ENCODE results near the gene IMP4. TPM values are rescaled to one million over a fixed set of nuclear protein-coding genes. Genes with fewer than 3 reads are reported as not detected.
A peak's percentile ranks its signal among the peaks of the same experiment; 100 is the strongest.

Gene IMP4
- polyA plus RNA-seq, 1 donor = 33.0 TPM

DNA sequence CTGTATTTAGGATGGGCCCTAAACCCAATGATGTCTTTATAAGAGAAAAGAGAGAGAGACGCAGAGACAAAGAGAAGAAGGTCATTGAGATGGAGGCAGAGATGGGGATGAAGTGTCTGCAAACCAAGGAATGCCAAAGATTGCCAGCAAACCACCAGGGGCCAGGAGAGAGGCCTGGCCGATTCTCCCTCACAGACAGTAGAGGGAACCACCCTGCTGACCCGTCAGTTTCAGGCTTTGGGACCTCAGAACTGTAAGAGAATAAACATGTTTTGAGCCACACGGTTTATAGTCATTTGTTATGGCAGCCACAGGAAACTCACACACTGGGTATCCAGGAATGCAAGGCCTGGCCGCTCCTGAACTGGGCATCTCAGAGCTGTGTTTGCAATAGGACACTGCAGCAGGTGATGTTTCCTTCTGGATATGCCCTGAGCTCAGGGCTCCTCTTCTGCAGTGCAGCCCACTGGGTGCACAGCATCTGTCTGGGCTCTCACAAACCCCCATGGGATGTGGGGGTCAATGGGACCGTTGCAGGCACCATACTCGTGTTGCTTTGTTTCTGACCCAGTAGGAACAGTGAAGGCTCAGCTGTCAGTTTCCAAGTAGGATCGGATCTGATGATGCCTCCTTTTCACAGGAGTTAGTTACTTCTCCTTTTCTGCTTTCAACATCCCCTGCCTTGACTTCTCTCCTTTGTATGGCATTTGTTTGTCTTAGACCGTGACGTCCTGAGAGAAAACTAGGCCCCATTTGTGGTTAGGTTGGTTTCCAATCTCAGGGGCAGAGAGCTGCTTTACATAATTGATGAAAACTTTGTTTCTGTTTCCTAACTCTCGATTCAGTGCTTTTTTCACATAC is 34.0 kb downstream of the IMP4 start:
- DNase-seq = no peak

DNA sequence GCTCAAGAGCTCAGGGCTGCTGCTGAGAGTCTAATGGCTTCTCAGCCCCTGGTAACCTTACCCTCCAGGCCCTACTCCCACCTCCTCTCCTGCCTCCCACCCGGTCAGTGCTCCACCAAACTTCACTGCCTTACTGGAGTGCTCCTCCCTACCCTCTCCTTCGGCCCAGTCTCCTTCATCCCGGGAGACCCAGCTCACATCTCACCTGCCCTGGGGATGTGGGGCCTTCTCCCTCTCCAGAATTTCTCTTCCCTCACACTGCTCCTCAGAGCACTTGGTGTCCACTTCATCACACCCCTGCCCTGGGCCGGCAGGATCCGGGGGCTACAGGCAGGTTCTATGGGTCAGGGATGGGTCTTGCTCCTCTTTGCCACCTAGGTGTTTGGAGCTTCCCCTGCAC is 34.8 kb downstream of the IMP4 start:
- no peak for DNase-seq

DNA sequence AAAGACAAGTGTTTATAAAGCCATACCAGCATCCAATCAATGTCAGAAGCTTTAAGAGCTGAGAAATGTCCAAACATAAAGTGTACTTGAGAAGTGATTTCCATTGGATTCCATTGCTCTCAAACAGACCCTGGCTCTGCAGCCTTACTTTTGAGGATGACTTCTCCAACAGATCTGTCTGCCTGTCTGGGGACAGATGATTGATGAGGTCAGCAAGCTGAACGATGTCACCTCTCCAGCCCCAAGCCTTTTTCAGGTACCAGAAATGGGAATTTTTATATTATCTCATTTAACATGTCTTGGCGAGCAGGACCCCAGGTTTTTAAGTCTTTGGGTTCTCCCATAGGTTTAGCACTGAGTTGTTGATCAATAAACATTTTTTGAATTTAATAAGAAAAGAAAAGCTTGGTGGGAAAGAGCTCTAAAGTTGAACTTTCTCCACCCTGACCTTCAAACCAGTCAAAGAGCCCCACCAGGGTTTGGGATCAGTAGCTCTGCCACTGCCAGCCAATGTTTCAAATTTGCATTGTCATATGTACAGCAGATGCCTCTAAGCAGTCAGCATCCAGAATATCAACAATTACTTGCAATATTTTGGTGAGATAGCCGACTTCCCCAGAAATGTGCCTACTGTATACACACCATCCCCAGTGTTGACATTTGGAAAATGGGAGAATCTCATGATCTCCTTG is 35.7 kb downstream of the IMP4 start:
- no peak for DNase-seq

DNA sequence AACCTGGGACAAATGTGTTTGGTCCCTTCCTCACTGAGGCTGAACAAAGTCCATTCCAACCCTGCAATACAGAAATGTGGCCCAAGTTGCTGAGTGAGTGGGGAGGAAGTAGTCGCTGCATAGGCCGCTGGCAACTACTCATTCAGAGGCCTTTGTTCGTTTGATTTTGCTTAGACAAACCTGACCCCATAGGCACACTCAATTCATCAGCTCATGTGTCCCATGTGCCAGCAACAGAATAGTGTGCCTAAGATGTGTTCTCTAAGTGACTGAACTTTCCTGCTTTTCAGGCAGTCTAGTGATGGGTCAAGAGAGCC is 36.2 kb downstream of the IMP4 start:
- no peak for DNase-seq

- no peak for DNase-seq
These were observed 37.6 kb downstream of the IMP4 start for GRCh38 chr2:130380096-130380934.

- DNase-seq = no peak
These were observed 38.4 kb downstream of the IMP4 start for GRCh38 chr2:130381145-130381544.

DNA sequence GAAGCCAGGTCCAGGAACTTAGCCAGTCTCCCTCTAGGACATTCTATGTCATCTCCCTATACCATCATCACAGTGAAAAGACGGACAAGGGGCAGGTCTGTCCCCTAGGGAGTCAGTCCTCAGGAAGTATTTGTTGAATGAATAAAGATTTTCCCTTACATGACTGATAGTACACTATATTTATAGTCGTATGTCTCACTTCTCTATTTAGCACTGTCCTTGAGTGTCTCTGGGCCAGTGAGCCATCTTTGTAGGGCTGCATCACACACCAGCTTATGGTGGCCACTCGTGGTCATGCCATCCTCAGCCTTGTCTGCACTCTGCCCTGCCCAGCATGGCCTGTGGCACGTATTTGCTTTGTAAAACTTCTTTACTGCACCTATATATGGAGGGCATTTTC is 38.9 kb downstream of the IMP4 start:
- DNase-seq = no peak

- DNase-seq = no peak
These were observed 39.7 kb downstream of the IMP4 start for GRCh38 chr2:130382313-130382917.

GRCh38 chr2:130385709-130386108 is 43.0 kb downstream of the IMP4 start:
- no peak for DNase-seq

- no peak for DNase-seq
These were observed 44.3 kb downstream of the IMP4 start for GRCh38 chr2:130387071-130387400.

DNA sequence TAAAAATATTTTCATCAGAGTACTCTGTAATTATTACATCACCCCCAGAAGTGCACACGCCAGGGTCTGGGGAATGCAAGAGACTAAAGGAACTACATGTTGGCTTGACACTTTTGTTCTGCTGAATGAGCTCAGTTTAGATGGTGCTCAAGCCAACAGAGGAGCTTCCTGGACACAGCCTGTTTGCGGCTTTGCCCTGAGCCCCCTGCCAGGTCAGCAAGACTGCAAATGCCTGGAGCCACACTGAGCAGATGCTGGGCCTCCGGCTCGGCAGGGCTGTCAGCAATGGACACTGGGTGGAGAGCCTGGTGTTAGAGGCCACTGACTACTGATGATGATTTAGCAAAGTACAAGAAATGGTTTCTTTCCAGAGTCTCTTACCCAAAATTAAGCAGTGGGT is 45.1 kb downstream of the IMP4 start:
- no peak for DNase-seq

DNA sequence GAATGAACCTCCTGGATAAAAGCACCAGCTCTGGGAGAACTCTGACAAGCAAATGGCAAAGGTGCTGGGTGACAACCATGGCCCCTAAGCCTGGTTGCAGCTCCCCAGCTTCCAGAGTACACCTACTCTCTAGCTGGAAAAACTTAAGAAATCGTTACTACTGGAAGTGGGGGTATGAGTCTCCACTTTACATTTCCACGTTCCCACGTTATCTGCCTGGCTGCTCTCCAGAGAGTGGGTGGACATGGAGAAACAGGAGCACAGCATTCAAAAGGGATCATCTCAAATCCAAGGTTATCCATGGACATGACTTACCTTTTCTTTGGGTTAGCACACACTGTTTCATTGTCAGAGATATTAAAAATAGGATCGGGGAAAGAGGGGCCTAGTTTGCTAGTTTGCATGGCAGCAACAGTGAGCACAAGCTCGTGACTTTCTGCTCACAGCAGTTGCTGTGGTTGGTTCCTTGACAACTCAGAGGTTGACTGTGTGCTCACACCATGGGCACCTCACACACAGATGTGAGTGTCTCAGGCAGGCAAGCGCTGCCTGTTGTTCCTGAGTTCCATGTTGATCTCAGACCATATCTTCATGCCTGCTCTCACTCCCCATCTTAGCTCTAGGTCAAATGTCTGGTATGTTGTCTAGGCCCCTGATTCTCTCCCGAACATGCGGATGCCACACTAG is 45.7 kb downstream of the IMP4 start:
- DNase-seq = no peak

DNA sequence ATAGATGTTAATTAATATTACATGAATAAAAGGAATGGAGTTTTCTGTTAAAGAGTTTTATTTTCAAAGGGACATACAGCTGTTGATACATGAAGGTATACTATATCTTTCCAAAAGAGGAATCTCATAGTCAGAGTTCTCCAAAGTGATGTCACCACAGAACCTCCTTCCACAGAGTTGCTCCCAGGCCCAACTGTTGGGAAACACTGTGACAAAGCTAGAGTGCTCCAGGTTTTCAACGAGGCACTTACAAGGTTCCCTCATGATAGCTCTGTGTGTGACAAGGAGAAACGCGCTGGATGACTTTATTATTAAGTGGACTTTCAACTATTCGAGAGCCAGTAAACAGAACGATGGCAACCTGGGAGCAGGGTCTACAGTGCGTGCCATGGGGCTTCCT is 46.7 kb downstream of the IMP4 start:
- no peak for DNase-seq

- DNase-seq = no peak
These were observed 47.1 kb downstream of the IMP4 start for GRCh38 chr2:130389783-130390182.

- peak; percentile 18 for DNase-seq
These were observed 47.9 kb downstream of the IMP4 start for GRCh38 chr2:130390460-130391057.

DNA sequence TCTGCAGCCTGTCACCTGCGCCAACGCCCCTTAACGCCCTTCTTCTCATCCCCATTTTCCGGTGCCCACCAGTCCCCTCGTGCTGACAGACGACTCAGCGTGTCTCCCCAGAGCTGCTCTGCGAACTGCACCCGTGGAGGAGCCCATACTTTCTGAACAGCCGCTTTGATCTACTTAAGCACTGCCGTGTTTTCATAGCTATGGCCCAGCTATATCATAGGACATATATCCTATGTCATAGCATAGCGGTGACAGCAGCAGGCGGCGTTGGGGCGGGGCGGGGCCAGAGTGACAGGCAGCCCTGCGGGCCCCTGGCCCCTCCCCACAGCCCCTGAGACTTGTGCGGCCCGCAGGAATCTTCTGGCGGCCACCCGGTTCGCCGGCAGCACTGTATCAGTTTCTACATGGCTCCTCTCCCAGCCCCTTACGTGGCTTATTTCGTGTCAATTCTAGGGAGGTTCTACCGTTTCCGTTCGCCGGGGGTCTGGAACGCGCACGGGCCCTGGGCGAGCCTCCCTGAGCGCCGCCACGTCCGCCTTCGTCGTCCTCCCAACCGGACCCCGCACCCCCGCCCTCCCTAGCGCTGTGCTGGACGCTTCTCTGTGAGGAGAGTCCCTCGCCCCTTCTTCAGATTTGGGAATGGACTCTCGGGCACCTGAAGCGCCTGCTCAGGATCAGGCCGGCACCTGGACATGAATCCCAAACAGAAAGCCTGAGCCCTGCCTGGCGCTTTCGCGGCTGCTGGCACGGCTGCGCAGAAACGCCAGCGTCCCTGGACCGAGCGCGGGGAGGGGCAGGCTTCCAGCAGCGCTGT is 48.6 kb downstream of the IMP4 start:
- DNase-seq = peak; percentile 69

DNA sequence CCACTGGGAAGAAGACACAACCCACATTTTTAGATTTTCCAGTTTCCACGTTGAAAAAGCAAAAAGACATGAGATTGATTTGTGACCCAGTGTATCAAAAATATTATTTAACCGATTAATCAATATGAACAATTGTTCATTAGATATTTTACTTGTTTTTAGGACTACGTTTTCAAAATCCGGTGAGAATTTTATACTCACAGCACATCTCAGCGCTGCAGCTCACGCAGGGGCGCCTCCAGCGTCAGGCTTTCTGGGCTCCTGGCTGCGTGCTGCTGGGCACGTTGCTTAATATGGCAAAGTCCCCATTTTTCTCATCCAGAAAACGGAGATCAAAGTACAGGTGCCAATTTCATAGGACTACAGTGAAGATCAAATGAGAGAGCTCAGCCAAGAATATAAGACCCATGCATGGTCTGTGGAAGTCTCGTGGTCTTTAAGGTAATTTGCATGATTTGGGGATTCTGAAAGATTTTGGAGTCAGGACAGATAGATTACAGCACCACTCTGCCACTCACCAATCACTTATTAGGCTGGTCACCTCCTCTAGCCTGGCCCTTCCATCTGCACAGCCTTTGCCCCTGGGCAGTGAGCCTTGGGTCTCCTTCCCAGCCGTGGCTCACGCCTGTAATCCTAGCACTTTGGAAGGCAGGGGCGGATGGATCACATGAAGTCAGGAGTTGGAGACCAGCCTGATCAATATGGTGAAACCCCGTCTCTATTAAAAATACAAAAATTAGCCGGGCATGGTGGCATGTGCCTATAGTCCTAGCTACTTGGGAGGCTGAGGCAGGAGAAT is 49.4 kb downstream of the IMP4 start:
- DNase-seq = no peak

DNA sequence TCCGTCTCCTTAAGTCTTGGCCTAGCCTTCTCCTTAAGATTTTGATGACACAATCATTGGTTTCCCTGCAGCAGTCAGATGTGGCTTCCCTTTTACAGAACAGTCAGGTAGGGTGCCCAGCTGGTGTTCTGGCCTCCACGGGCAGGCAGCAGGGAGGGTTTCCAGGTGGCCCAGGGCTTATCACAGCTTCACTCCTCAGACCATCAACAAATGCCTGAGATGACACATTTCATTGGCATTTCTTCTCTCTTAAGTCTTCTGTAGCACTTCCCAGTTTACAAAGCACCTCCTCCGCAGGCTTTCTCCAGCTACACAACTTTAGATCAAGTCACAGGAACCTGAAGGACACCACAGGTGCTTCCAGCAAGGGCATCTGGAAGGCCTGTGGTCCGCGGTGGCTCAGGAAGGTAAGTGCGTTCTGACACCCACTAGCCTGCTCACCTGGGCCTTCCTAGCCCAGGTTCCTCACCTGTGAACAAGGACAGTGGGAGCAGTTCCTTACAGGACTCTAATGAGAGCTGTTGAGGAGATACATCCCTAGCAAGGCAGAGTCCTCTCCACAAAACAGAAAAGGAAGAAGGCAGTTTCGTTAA is 50.7 kb downstream of the IMP4 start:
- no peak for DNase-seq
